Lower lobe of right lung (tissue), 2 donors: ENCODE results near the gene XPR1. TPM values are rescaled to one million over a fixed set of nuclear protein-coding genes. Genes with fewer than 3 reads are reported as not detected.

Experiments used
- ATAC-seq, 2 donors: fragments of 200-7000 bp; cut with Tn5 transposase; one replicate each; pipeline ENCODE4 v1.9.1; 2020 to 2022; ENCODE audit warnings: mild to moderate bottlenecking in 2 of 2, moderate library complexity in 2 of 2
- DNase-seq: peaks from one replicate; pipeline ENCODE4 v3.0.0-alpha.2; 2020
- H3K27ac ChIP-seq: fragments of 200-600 bp; one replicate; pipeline ENCODE4 v1.8.0; 2022
- H3K27me3 ChIP-seq: fragments of 200-600 bp; one replicate; pipeline ENCODE4 v1.8.0; 2022; ENCODE audit warnings: low read depth
- H3K36me3 ChIP-seq: fragments of 200-600 bp; one replicate; pipeline ENCODE4 v1.8.0; 2022; ENCODE audit warnings: mild to moderate bottlenecking
- H3K4me1 ChIP-seq: fragments of 200-600 bp; one replicate; pipeline ENCODE4 v1.8.0; 2022
- H3K4me3 ChIP-seq: fragments of 200-600 bp; one replicate; pipeline ENCODE4 v1.8.0; 2022; ENCODE audit warnings: mild to moderate bottlenecking
- H3K9me3 ChIP-seq: fragments of 200-600 bp; one replicate; pipeline ENCODE4 v1.8.0; 2022
- CTCF ChIP-seq: fragments of 200-600 bp; IDR thresholded peaks from one replicate; pipeline ENCODE4 v1.8.0; 2022; ENCODE audit warnings: antibody characterized with exemption, mild to moderate bottlenecking
- intact Hi-C: fragments of 100-400 bp; cut with DNase I; formaldehyde crosslinking; loops from one replicate; pipeline ENCODE4 v1.11.0; 2022
- total RNA-seq: library from RNA; stranded (reverse); fragmentation: NEBNext Ultra II Directional; extraction: Animal tissue kit (Norgen Biotek cat#: 25700); gene quantifications from one replicate; pipeline ENCODE4 v1.2.1, GENCODE V29; 2021
- donor health status: DM: no; HTN: yes; CAD: no; lungs with severe emphysema.

Gene XPR1
- total RNA-seq, 1 donor from 2014 or later = 21.1 TPM

- no peaks in the 10 kb centered on the region for H3K36me3 ChIP-seq
- H3K27me3 ChIP-seq = no peaks in the 10 kb centered on the region
- intact Hi-C loops = no loop called here
- DNase-seq (no peak), ATAC-seq (no peak)
- H3K9me3 ChIP-seq = no peaks in the 10 kb centered on the region
- no peak overlapping the region for H3K4me3 ChIP-seq
- peaks cover 6% of the 10 kb centered on the region for H3K4me1 ChIP-seq
- H3K27ac ChIP-seq = no peak overlapping the region
- no peak for TF ChIP-seq CTCF
Measured at GRCh38 chr1:180622658-180623508, 8.9 kb upstream of the XPR1 start.

GRCh38 chr1:180623579-180624347, 8.1 kb upstream of the XPR1 start:
- H3K4me3 ChIP-seq = no peak overlapping the region
- intact Hi-C loops = no loop called here
- H3K36me3 ChIP-seq = no peaks in the 10 kb centered on the region
- H3K27me3 ChIP-seq = no peaks in the 10 kb centered on the region
- DNase-seq = no peak
- no peak for TF ChIP-seq CTCF
- H3K27ac ChIP-seq = no peak overlapping the region
- H3K9me3 ChIP-seq = no peaks in the 10 kb centered on the region
- no peaks in the 10 kb centered on the region for H3K4me1 ChIP-seq
- no peak for ATAC-seq

GRCh38 chr1:180626711-180627110, 5.1 kb upstream of the XPR1 start:
- no peaks in the 10 kb centered on the region for H3K36me3 ChIP-seq
- TF ChIP-seq CTCF = no peak
- intact Hi-C loops = no loop called here
- no peak overlapping the region for H3K27ac ChIP-seq
- H3K27me3 ChIP-seq = no peaks in the 10 kb centered on the region
- H3K9me3 ChIP-seq = no peaks in the 10 kb centered on the region
- no peak for DNase-seq
- H3K4me1 ChIP-seq = peaks cover 6% of the 10 kb centered on the region
- ATAC-seq = no peak
- H3K4me3 ChIP-seq = no peak overlapping the region

GRCh38 chr1:180627411-180627810, 4.4 kb upstream of the XPR1 start:
- ATAC-seq (no peak), DNase-seq (no peak)
- no peaks in the 10 kb centered on the region for H3K9me3 ChIP-seq
- H3K36me3 ChIP-seq = no peaks in the 10 kb centered on the region
- H3K4me1 ChIP-seq = peaks cover 6% of the 10 kb centered on the region
- no peak overlapping the region for H3K4me3 ChIP-seq
- H3K27me3 ChIP-seq = no peaks in the 10 kb centered on the region
- TF ChIP-seq CTCF = no peak
- H3K27ac ChIP-seq = no peak overlapping the region
- intact Hi-C loops = no loop called here

- no peak for DNase-seq
- Histone ChIP-seq H3K27ac (no peak overlapping the region), H3K27me3 (no peaks in the 10 kb centered on the region), H3K4me1 (peaks cover 16% of the 10 kb centered on the region), H3K36me3 (no peaks in the 10 kb centered on the region), H3K4me3 (no peak overlapping the region), H3K9me3 (no peaks in the 10 kb centered on the region)
- intact Hi-C loops = no loop called here
- TF ChIP-seq CTCF = no peak
- ATAC-seq = no peak
Measured at GRCh38 chr1:180628646-180629045, 3.2 kb upstream of the XPR1 start.
